GM03348 (cell line): ENCODE measurements around the gene DMWD.
A peak's percentile ranks its signal among the peaks of the same experiment; 100 is the strongest.
"Not testable (repeated sequence)": the region's sequence is repeated elsewhere in the genome, so short reads cannot be mapped to it uniquely, and the experiment has no call there.

Source experiments
- DNase-seq: peaks from one replicate; pipeline ENCODE4 v3.0.0; 2012; ENCODE audit warnings: low spot score

DMWD gene

GRCh38 chr19:45816236-45817009, 23.8 kb upstream of the DMWD start:
- no peak for DNase-seq

DNA sequence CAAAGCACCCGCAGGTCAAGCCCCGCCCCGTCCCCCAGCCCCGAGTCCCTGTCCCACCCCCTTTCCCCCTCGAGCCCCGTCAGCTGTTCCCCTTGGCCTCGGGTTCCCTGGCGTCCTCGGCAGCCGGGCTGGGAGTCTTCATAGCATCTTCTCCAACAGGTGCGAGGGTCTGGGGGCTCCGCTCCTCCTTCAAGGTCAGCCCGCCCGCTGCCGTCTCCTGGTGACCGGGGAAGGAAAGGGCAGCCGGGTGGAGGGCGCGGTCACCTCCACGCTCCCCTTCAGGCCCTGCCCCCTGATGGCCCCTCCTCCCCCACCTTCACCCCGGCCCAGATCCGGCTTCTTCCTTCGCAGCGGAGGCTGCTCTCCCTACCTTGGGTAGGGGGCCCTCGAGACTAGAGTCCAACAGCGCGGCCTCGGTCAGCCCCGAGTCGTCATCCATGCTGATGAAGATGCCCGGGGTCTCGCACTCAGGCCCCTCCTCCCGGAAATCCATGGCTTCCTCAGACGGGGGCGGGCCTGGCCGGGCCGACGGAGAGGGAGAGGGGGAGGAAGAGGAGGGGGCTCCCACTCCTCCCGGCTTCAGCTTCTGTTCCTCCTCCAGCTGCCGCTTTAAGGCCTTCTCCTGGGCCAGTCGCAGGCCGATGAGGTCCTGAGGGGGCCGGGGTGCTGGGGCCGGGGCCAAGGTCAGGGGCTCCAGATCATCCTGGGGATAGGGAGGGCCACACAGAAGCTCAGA, 23.0 kb upstream of the DMWD start:
- no peak for DNase-seq

DNA sequence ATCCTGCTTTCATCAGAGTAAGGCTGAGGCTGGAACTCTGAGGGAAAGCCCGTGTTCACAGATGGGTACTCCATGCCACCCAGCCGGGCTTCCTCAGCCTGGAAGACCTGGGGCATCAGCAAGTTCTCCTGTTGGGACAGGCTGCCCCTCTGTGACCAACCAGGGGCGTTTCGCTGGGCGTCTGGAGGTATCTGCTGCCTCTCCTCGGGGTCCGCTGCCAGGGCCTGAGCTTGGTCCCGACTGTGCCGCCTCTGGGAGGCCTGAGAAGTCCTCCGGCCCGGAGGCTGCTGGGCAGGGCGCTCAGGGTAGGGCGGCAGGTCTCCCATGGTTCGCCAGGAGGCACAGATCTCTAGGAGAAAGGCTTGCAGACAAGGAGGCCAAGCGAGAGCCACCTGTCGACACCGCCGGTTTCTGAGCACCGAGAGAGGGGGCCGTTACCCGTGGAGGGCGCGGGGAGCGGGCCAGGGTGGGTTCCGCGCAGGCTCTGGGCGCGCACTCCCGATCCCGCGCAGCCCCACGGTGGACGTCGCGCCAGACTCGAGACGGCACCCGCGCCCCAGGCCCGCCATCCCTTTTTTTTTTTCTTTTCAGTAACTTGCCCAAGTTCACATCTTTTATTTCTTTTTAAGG, 22.3 kb upstream of the DMWD start, which contains the start of gene RSPH6A:
TSS of gene RSPH6A (minus strand) at position 458 of the 630 bp plus-strand sequence. CDS start at position 326, 132 bp downstream.
- DNase-seq: no peak

DNA sequence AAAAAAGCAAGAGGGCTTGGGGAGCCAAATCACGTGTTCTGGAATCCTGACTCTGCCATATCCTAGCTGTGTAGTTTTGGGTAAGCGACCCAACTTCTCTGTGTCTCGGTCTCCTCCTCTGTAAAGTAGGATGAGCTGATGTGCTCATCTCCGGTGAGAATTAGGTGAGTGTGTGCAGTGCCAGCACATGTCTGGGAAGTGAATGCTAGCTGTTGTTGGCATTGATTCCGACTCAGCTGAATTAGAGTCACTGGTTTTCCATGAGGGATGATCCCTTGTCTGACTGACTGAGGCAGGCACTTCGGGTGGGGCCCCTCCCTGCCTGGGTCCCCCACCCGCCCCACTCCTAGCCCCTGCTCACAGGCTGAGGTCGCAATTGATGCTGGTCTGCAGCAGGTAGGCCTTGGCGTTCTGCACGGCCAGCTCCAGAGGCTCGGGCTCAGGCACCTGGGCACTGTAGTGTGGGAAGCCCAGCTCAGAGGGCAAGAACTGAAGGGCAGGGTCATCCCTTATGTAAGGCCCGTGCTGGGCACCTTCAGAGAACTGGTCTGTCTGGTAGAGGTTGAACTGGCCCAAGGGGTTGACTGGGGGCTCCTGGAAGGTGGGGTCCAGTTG, 21.6 kb upstream of the DMWD start:
- DNase-seq: no peak

DNA sequence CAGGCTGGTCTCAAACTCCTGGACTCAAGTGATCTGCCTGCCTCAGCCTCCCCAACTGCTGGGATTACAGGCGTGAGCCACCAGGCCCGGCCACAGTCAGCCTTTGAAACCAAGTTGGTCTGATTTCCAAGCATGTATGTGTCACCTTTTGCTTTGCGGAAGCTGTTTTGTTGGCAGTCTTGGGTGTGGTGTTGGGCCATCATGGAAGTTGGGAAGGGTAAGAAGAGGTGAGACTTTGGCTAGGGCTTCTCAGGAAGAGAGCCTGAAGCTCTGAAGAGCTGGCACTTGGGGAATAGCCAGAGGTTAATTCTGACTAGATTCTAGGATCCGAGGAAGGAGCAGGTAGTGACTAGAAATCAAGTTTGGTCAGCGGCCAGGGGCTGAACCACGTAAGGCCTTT, 19.7 kb upstream of the DMWD start:
- no peak for DNase-seq

GRCh38 chr19:45809643-45810159, 17.1 kb upstream of the DMWD start:
- DNase-seq: peak; percentile 40

DNA sequence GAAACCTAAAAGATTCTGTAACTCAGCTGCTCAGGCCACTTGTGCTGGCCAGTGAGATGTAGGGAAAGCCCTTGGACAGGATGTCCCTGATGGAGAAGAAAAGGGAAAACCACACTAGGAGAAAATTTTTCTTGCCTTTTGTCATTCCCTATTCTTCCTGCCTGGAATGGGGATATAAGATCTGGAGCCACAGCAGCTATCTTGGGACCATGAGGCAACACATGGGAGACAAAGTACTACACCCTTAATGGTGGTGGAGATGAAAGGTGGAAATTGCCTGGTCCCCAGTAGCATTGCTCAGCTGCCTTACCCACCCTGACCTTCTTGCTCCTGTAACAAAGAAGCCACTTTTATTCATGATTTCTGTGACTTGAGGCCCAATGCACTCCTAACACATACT, 13.1 kb upstream of the DMWD start:
- DNase-seq: no peak

GRCh38 chr19:45804959-45805230, 12.2 kb upstream of the DMWD start:
- no peak for DNase-seq

DNA sequence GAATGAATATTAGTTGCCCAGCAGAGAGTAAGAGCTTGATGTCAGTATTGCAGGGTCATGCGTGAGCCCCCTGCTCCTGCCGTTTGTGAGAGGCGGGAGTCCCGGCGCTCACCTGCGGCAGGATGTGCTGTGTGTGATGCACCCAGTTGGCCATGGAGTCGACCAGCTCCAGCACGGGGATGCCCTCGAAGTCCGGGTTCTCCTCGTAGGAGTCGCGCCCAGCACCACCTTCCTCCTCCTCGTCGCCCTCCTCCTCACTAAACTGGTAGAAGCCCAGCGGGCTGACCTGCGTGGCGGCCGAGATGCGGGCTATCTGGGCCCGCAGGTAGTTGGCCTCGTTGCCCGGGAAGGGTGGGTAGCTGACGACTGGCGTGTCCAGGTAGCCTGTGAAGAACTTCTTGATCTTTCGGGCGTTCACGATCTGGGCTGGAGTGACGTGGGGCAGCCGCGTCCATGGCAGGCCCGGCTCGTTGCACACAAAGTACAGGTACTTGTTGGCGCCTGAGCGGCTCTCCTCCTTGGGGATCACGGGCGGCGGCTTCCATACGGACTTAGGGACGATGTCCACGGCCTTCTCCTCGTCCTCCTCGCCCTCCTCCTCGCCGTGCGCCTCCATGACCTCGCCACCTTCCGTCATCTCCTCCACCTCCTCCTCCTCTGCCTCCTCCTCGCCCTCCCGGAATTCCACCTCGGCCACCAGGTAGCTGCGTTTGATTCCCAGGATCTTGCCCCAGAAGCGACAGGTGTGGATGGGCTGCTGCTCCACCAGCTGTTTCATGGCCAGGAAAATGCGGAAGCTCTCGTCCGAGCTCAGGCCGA, 11.7 kb upstream of the DMWD start:
- DNase-seq: no peak

- DNase-seq: no peak
Measured at GRCh38 chr19:45801603-45802175, 9.0 kb upstream of the DMWD start.

- peak; percentile 52 for DNase-seq
Measured at GRCh38 chr19:45800070-45800553, 7.5 kb upstream of the DMWD start.

- not testable (repeated sequence) for DNase-seq
Measured at GRCh38 chr19:45799541-45799940, 6.9 kb upstream of the DMWD start.

- DNase-seq: peak; percentile 90
Measured at GRCh38 chr19:45798995-45799517, 6.4 kb upstream of the DMWD start.

DNA sequence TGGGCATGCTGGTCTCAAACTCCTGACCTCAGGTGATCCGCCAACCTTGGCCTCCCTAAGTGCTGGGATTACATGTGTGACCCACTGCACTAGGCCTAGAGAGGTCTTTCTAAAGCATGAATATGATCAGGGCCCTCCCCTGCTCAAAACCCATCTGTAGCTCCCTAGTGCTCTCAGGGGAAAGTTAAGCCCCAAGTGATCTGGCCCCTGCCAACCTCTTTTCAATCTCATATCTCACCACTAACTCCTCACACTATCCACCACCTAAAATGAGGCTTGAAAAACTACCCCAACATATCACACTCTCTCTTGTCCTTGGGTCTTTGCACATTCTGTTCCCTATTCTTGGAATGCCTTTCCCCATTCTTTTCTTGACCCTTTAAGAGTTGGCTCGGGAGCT, 2.0 kb upstream of the DMWD start:
- no peak for DNase-seq

- no peak for DNase-seq
Measured at GRCh38 chr19:45793876-45794275, 1.2 kb upstream of the DMWD start.

DNA sequence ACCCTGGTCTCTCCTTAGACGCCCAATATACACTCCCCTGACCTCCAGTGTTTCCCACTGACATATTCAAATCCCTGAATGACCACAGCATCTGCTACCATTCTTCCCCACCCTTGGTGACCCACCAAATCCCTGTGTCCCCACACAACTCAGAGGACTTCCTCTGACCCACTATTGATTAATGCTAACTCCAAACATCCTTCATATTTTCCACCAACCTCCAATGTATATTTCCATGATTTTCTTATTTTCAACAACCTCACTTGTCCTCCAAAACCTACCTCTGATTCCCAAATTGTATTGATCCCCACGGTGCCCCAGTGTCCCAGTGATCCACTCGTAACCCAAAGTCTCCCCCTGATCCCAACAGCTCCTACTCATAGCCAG, 526 bp upstream of the DMWD start:
- DNase-seq: no peak

GRCh38 chr19:45791744-45792469, 738 bp downstream of the DMWD start:
- DNase-seq: no peak

- no peak for DNase-seq
Measured at GRCh38 chr19:45790942-45791341, 1.7 kb downstream of the DMWD start.

GRCh38 chr19:45789035-45789786, 3.4 kb downstream of the DMWD start:
- DNase-seq: no peak

DNA sequence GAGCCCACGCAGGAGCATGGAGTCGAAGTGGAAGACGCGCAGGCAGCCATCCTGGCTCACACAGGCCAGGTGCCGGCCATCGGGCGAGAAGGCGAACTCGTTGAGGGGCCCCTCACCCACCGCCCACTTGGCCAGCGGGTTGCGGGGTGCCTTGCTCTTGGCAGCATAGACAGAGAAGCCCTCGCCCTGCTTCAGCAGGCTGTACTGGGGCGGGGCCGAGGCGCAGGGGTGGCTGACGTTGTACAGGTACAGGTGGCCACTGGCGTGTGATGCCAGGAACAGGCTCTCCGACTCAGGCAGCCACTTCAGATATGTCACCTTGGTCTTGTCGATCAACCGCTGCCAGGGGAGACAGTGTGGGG, 6.1 kb downstream of the DMWD start:
- no peak for DNase-seq
